Neural crest cell (in vitro differentiated cells): Measurements from ENCODE around the gene PCDHGA9. TPM values are rescaled to one million over a fixed set of nuclear protein-coding genes. Genes with fewer than 3 reads are reported as not detected.

Experiments used
- DNase-seq: peaks from one replicate; pipeline ENCODE4 v3.0.0; 2021; ENCODE audit warnings: low read depth, mixed read lengths, low spot score
- H3K27ac Mint-ChIP-seq: one replicate; pipeline ENCODE4 v1.8.0; 2021; ENCODE audit warnings: mild to moderate bottlenecking, mixed read lengths; ENCODE audit not compliant: unreplicated experiment
- H3K27me3 Mint-ChIP-seq: 2 replicates; pipeline ENCODE4 v1.8.0; 2021; ENCODE audit warnings: low read depth, mild to moderate bottlenecking, mixed read lengths
- H3K36me3 Mint-ChIP-seq: 2 replicates; pipeline ENCODE4 v1.8.0; 2021; ENCODE audit warnings: low read depth, mild to moderate bottlenecking, mixed read lengths
- H3K4me1 Mint-ChIP-seq: 2 replicates; pipeline ENCODE4 v1.8.0; 2021; ENCODE audit warnings: mixed read lengths
- H3K4me3 Mint-ChIP-seq: one replicate; pipeline ENCODE4 v1.8.0; 2021; ENCODE audit warnings: mild to moderate bottlenecking, mixed read lengths
- H3K9me3 Mint-ChIP-seq: 2 replicates; pipeline ENCODE4 v1.8.0; 2021; ENCODE audit warnings: mixed read lengths
- total RNA-seq: library from RNA; stranded (reverse); gene quantifications from 2 replicates; pipeline ENCODE4 v1.2.1, GENCODE V29; 2021
- TF ChIP-seq, protein P1 (sequence below): fragments of 200-600 bp; sonication (generic); conservative IDR thresholded peaks from 2 replicates; pipeline ENCODE4 v1.5.0; 2021; ENCODE audit warnings: antibody characterized with exemption, mild to moderate bottlenecking

The PCDHGA9 gene
- total RNA-seq, 1 donor from 2014 or later: 0.72 TPM

DNA sequence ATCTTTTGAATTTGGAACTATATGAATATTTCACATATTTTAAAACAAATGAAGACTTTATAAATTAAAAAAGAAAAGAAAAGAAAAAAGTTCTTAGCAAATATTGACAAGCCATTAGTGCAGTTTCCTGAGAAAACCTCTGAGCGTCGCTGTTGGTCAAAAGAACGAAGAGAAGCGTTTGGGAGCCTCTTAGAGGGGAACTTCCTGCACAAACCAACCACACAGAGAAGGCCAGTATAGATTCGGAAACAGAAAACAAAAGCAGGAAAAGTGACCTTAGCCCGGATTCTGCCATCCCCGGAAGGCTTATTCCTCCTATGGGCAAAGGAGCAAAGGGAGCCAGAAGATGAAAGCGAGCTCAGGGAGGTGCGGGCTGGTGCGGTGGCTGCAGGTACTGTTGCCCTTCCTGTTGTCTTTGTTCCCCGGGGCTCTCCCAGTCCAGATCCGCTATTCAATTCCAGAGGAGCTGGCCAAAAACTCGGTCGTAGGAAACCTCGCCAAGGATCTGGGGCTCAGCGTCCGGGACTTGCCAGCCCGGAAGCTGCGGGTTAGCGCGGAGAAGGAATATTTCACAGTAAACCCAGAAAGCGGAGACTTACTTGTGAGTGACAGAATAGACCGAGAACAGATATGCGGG is 42.7 kb upstream of the PCDHGA9 start, which contains the start of gene PCDHGB2:
TSS of gene PCDHGB2 (plus strand) at position 205 of the 637 bp plus-strand sequence. CDS start at position 347, 142 bp downstream.
- Mint-ChIP-seq H3K27ac (no peak within 1 kb of the TSS), H3K4me1 (no peaks in the 10 kb centered on the region), H3K27me3 (no peaks in the 10 kb centered on the region), H3K9me3 (peaks cover 19% of the 10 kb centered on the region), H3K4me3 (no peak within 1 kb of the TSS), H3K36me3 (peaks cover 47% of the 10 kb centered on the region)
- TF ChIP-seq, protein P1, sequence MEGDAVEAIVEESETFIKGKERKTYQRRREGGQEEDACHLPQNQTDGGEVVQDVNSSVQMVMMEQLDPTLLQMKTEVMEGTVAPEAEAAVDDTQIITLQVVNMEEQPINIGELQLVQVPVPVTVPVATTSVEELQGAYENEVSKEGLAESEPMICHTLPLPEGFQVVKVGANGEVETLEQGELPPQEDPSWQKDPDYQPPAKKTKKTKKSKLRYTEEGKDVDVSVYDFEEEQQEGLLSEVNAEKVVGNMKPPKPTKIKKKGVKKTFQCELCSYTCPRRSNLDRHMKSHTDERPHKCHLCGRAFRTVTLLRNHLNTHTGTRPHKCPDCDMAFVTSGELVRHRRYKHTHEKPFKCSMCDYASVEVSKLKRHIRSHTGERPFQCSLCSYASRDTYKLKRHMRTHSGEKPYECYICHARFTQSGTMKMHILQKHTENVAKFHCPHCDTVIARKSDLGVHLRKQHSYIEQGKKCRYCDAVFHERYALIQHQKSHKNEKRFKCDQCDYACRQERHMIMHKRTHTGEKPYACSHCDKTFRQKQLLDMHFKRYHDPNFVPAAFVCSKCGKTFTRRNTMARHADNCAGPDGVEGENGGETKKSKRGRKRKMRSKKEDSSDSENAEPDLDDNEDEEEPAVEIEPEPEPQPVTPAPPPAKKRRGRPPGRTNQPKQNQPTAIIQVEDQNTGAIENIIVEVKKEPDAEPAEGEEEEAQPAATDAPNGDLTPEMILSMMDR: peak; percentile 31
- DNase-seq: no peak

DNA sequence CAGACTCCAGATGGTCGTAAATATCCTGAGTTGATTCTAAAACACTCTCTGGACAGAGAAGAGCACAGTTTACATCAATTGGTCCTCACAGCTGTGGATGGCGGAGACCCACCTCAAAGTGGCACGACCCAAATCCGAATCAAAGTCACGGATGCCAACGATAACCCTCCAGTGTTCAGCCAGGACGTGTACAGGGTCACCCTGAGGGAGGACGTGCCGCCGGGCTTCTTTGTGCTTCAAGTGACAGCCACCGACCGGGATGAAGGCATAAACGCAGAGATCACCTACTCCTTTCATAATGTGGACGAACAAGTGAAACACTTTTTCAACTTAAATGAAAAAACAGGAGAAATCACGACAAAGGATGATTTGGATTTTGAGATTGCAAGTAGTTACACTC is 41.9 kb upstream of the PCDHGA9 start:
- H3K36me3 Mint-ChIP-seq: peaks cover 54% of the 10 kb centered on the region

DNA sequence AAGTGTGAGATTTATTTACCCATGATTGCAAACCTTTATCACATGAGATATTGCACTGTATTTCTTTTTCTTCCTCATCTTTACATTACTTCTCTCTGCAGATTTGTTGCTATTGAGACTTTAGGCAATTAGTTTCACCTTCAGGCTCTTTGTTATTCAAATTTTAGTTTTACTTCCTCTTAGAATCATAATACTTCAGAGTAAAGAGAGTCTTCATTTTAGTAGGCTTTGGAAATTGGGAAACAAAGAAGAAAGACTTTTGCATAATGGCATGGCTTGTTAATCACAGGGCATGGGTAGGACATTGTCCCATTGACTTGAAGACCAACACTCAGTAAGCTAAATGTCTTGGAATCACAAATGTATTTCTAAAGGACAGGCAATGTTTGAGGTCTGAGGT is 39.9 kb upstream of the PCDHGA9 start:
- no peak for DNase-seq
- no peaks in the 10 kb centered on the region for H3K4me1 Mint-ChIP-seq
- H3K9me3 Mint-ChIP-seq: peaks cover 20% of the 10 kb centered on the region
- TF ChIP-seq, protein P1: no peak
- no peaks in the 10 kb centered on the region for H3K27me3 Mint-ChIP-seq
- no peak overlapping the region for H3K27ac Mint-ChIP-seq
- H3K36me3 Mint-ChIP-seq: peaks cover 49% of the 10 kb centered on the region
- H3K4me3 Mint-ChIP-seq: no peak overlapping the region

More for the DNA sequence above, 41.9 kb upstream of the PCDHGA9 start:
- Mint-ChIP-seq H3K4me1 (no peaks in the 10 kb centered on the region), H3K27ac (no peak overlapping the region), H3K9me3 (peaks cover 24% of the 10 kb centered on the region), H3K27me3 (no peaks in the 10 kb centered on the region), H3K4me3 (no peak overlapping the region)
- TF ChIP-seq, protein P1: no peak
- no peak for DNase-seq

DNA sequence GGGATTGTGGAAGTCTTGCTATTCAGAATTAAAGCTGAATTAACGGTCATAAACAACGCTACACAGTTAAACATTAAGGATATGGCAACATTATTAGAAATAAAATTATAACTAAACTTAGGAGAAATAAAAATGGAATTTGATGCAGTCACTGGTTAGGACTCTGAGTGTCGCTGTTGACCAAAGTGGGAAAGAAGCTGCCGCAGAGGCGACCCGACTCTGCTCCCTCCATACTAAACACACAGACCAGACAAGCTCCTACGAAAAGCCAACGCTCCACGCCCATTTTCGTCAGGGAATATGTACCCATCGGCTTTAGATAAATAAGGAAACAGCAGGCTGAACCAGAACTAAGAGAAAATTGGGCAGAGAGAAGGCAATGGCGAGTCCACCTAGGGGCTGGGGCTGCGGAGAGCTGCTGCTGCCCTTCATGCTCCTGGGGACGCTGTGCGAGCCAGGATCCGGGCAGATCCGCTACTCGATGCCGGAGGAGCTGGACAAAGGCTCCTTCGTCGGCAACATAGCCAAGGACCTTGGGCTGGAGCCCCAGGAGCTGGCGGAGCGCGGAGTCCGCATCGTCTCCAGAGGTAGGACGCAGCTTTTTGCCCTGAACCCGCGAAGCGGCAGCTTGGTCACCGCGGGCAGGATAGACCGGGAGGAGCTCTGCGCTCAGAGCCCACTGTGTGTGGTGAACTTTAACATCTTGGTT is 38.5 kb upstream of the PCDHGA9 start, which contains the start of gene PCDHGA5:
TSS of gene PCDHGA5 (plus strand) at position 211 of the 709 bp plus-strand sequence. CDS start at position 380, 169 bp downstream.
- Mint-ChIP-seq H3K4me3 (no peak within 1 kb of the TSS), H3K36me3 (peaks cover 43% of the 10 kb centered on the region), H3K9me3 (peaks cover 16% of the 10 kb centered on the region)

More for the DNA sequence above, 38.5 kb upstream of the PCDHGA9 start, which contains the start of gene PCDHGA5:
- Mint-ChIP-seq H3K27me3 (no peaks in the 10 kb centered on the region), H3K27ac (no peak within 1 kb of the TSS), H3K4me1 (no peaks in the 10 kb centered on the region)
- DNase-seq: no peak
- TF ChIP-seq, protein P1: no peak
